Measurements from ENCODE around the gene PNLIPRP3.

- no peak for TF ChIP-seq CTCF (IDR thresholded peaks at IDR 0.05; ENCODE audit: low read length)
- no peak for TF ChIP-seq EZH2 (optimal IDR thresholded peaks at IDR 0.05; ENCODE audit: low read depth, low read length)
Measured at GRCh38 chr10:116410351-116410750, 17.3 kb upstream of the PNLIPRP3 start.
